GM21576 (cell line): ENCODE results near the gene GPR146.
A peak's percentile ranks its signal among the peaks of the same experiment; 100 is the strongest.
"Not testable (repeated sequence)": the region's sequence is repeated elsewhere in the genome, so short reads cannot be mapped to it uniquely, and the experiment has no call there.

ENCODE experiments used
- ATAC-seq: cut with Tn5 transposase; IDR thresholded peaks from one replicate; pipeline ENCODE4 v1.9.1; 2021; ENCODE audit warnings: mild to moderate bottlenecking, moderate library complexity; ENCODE audit not compliant: unreplicated experiment

The GPR146 gene

DNA sequence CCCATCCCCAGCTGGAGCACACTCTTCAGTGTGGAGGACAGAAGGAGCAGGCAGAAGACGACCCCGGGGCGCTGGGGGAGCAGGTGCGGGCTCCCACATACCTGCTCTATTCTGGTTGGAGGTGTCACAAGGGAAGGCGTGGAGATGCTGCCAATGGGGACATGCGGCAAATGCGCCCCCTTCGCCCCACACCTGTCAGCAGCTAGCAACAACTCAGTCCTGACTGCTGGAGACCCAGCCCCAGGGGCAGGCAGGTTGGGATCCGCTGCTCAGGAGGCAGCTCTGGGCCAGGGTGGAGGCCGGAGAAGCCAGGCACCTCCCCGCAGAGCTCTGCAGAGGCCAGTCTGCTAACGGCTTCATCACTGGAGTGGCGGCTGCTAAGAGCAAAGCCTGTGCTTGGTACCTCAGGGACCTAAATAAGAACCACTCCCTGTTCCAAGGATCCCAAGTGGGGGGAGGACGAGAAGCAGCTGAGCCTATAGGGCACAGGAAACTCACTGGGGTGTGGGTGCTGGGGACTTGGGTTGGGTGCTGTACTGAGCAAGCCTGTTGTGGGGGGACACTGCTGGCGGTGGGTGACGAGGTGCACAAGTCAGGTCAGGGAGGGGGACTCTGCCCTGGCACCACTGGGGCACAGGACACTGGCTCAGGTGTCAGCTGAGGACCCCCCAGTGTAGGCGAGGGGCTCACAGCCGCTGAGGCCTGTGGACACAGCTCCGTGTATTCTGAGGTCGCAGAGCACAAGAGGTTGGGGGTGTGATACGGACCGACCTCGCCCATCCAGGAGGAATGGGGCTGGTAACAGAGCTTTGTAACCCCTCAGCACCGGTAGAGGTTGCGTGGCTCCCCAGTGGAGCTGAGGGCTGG lies 19.2 kb upstream of the GPR146 start:
- ATAC-seq = no peak

- ATAC-seq = no peak
Measured at GRCh38 chr7:1025743-1026581, 18.4 kb upstream of the GPR146 start.

- ATAC-seq = no peak
Measured at GRCh38 chr7:1026721-1027161, 17.6 kb upstream of the GPR146 start.

DNA sequence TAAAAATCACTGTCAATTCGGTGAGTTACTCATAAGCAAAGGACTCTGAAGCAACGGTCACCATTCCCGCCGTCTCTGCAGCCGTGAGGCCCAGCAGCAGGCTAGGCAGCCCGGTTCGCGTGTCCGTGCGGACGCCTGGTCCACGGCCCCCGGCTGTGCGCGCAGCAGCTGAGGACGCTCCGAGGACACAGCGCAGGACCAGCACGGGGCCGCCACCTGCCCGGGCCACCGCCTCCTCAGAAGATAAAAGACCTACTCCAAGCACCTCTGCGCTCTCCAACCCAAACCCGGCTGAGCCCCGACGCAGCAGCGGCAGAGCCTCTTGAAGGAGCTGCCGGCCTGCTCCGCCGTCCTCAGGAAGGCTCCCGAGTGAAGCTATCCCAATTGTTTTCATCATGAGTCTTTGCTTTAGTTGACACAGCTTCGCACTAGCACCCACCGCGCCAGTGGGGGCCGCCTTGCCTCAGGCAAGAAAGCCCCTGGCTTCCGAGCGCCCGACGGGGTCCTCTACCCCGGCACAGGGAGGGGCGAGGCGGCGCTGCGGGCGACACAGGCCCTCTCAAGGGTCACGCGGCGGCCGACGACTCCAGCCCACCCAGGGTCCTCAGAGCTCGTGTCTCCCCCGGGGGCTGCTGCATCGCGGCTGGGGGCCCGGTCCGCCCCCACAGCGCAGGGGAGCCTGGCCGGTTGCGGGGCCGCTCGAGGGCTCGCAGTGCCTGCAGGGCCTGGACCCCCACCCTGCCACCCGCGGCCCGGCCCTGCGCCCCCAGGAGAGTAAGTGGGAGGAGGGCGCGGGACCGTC lies 16.9 kb upstream of the GPR146 start:
- peak; percentile 6 for ATAC-seq

GRCh38 chr7:1028044-1028770 lies 16.1 kb upstream of the GPR146 start:
- ATAC-seq = peak; percentile 37

DNA sequence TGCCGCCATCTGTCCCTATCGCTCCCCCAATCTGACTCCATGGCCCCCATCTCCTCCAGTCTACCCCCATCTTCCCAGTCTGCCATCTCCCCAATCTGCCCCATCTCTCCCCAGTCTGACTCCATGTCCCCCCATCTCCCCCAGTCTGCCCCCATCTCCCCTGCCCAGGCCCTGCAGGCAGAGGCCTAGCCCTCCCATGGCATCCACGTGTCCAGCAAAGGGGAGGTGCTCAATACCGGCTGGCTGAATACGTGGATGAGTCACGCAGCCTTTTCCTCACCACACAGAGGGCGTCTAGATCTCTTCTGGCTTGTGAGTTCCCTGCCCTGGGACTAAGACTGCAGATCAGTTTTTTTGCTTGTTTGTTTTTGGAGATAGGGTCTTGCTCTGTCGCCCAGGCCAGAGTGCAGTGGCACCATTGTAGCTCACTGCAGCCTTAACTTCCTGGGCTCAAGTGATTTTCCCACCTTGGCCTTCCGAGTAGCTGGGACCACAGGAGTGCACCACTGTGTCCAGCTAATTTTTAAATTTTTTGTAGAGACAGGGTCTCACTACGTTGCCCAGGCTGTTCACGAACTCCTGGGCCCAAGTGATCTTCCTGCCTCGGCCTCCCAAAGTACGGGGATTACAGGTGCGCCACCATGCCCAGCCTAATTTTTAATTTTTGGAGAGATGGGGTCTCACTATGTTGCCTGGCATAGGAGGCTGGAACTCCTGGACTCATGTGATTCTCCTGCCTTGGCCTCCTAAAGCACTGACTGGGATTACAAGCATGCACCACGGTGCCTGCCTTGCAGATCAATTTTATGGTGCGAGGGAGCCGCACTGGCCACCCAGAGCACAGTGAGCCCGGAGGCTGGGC lies 15.3 kb upstream of the GPR146 start:
- ATAC-seq = no peak

DNA sequence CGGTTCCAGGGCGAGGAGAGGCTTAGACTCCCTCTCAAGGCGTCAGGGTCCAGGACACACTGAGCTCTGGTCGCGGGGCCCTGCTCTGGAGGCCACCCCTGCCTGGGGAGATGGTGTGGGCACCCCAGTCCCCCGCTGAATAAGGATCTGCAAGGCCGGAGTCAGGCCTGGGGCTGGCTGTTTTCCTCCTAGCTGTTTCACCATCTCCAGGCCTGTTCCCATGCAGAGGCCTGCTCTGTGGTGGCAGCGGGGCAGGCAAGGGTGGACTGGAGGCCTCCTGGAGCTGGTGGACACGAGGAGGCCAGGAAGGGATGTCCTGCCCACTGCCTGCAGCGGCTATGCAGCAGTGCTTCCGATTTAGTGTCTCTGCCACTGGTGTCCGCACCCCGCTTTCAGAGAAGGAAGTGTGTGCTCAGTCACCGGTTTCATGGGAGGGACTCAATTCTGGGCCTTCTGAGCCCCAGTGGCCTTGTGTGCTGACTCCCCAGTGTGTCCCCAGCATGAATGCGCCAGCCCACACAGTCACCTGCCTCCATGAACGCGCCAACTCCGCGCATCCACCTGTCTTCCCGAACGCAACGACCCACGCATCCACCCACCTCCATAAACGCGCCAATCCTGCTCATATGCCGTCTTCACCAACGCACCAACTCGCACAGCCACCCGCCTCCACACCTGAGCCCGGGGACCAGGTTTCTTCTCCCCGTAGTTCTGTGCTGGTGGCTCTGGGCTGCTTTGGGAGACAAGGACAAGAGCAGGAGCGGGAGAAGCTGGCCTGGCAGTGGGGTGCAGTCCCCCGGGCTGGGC lies 14.5 kb upstream of the GPR146 start:
- no peak for ATAC-seq

GRCh38 chr7:1030444-1031070 lies 13.8 kb upstream of the GPR146 start:
- ATAC-seq = no peak

- ATAC-seq = no peak
Measured at GRCh38 chr7:1031716-1032455, 12.5 kb upstream of the GPR146 start.

GRCh38 chr7:1032536-1033181 lies 11.7 kb upstream of the GPR146 start:
- no peak for ATAC-seq

GRCh38 chr7:1033546-1034145 lies 10.7 kb upstream of the GPR146 start:
- ATAC-seq = no peak

GRCh38 chr7:1034769-1035168 lies 9.6 kb upstream of the GPR146 start:
- not testable (repeated sequence) for ATAC-seq

GRCh38 chr7:1036164-1036928 lies 8.0 kb upstream of the GPR146 start:
- not testable (repeated sequence) for ATAC-seq

DNA sequence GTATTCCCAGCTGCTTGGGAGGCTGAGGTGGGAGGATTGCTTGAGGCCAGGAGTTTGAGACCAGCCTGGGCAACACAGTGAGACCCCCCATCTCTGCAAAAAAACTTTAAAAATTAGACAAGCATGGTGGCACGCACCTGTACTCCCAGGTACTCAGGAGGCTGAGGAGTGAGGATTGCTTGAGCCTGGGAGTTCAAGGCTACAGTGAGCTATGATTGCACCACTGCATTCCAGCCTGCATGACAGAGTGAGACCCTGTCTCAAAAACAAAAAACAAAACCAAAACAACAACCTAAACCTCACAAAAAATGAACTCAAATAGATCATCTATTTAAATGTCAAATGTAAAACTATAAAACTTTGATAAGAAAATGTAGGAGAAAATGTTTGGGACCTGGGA lies 4.1 kb upstream of the GPR146 start:
- ATAC-seq = not testable (repeated sequence)

DNA sequence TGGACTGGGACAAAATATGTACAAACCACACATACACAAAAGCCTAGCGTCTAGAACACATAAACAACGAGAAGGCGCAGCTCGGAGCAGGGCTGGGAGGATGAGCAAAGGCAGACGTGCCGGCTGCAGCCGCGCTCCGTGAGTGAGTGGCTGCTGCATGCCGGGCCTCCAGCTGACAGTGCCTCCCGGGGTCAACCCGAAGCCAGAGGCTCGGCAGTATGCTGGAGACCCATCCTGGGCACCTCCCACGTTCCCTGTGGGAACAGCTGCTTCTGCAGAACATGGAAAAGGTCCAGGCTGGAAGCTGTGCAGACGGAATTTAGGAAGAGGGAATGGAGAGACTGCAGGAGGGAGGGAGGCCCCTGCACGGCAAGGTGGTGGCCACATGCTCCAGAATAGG lies 3.6 kb upstream of the GPR146 start:
- no peak for ATAC-seq
